GM21526 (cell line): ENCODE measurements around the gene ZNF138.
"Not testable (repeated sequence)": the region's sequence is repeated elsewhere in the genome, so short reads cannot be mapped to it uniquely, and the experiment has no call there.

Experiments used
- ATAC-seq: cut with Tn5 transposase; IDR thresholded peaks from one replicate; pipeline ENCODE4 v1.9.1; 2021; ENCODE audit warnings: moderate library complexity; ENCODE audit not compliant: unreplicated experiment, low FRiP score

ZNF138 gene

DNA sequence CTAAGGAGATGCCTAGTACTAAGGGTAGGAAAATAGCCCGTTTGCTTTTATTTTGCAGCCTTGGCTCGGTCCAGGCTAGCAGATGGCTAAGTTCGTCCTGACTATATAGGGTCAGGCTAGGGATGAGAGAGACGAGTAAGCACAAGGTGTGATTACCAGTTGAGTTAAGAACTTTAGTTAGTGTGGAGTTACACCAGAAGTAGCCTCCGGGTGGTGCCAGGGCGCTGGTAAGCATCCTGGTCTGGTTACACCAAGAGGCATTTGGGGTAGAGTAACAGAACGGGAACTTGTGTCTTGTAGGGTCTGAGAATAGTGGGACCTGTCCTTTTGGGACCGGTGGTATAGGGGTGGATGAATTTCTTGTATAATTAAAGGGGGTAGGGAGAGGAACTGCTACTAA is 41.6 kb downstream of the ZNF138 start:
- not testable (repeated sequence) for ATAC-seq

DNA sequence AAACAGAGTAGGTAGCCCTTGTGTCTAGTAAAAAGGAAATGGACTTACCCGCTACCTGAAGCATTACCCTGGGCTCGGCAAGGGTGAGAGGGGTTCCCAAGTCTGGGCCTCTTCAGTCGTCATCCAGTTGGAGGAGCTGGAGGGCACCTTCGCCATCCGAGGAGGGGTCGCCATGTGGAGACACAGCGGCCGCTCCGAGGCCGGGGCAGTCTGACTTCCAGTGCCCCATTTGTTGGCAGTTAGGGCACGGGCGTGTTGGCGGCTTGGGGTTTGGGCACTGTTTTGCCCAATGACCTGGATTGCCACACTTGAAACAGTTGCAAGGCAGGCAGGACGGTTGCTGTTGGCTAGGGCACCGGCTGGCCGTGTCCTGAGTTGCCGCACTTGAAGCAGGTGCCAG is 43.8 kb downstream of the ZNF138 start:
- ATAC-seq, result not testable (repeated sequence)

DNA sequence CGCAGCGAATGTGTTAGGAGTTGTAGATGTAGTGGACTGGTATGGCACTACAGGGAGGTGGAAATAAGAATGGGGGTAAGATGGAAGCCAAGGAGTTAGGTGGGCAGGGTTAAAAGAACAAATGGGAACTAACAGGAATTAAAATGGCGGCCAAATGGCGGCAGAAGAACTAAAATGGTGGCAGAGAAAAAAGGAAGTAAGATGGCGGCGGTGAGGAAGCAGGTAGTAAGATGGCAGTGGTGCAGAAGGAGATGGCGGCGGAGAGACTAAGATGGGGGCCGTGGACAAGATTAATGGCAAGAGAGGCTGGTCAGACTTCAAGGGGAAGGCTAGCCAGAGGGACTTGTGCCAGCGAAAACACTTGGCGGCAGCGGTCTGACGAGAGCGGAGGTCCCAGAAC is 44.5 kb downstream of the ZNF138 start:
- ATAC-seq, result no peak

DNA sequence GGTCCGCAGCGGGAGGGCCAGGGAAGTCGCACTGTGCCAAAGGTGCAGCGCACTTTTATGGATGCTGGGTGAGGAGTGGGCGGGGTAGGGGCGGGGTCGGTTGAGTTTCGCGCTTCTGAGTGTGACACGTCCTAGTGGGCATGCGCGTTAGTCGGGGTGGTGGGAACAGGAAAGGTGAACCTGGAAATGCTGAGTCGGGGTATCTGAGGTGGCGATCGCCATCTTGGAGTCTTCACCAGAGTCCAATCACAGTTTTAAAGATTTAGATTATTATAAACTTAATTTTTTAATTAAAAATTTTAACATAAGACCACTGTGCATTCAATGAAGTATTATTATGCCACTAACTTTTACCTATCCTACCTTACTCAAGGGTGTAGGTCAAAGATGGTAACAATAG is 45.7 kb downstream of the ZNF138 start:
- no peak for ATAC-seq

DNA sequence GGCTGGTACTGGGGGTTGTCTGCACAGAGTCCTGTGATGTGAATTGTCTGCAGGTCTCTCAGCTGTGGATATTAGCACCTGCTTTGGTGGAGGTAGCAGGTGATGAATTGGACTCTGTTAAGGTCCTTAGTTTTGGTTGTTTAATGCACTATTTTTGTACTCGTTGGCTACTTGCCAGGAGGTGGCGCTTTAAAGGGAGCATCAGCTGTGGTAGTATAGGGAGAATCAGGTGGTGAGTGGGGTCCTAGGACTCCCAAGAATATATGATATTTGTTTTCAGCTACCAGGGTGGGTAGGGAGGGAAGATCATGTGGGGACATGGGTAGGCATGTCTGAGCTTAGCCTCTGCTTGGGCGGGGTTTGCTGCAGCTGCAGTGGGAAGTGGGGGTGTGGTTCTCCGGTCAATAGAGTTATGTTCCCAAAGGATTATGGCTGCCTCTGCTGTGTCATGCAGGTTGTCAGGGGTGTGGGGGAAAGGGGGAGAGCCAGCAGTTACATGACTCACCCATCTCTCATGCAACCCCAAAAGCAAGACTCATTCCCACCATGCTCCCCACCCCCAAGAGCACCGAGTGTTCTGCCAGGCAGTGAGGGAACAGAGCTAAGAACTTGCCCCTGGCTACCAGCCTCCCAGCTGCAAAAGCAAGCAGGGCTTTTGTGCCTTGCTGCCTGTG is 55.2 kb downstream of the ZNF138 start:
- no peak for ATAC-seq

DNA sequence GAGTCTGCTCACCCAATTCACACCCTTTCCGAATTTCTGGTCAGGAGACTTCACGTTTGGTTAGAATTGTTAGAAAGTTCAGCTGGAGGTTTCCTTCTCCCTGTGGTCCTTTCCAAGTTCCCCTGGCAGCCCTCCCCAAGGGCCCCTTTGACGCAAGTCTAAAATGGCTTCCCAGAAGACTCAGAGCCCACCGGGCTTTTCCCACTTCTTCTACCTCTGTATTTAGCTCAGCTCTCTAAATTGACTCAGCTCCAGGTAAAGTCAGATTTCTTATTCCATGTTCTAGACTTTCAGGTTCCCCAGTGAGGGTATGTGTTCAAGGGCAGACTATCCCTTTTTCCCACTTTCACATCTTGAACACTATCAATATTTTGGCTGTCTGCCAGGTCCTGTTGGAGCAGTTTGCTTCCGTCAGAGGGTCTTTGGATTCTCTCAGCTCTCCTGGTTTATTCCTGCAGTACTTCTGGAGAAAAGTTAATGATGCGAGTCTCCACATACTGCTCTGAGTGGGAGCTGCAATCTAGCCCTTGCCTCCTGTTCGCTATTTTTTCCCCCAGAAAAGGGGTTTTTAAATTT is 55.8 kb downstream of the ZNF138 start:
- no peak for ATAC-seq

DNA sequence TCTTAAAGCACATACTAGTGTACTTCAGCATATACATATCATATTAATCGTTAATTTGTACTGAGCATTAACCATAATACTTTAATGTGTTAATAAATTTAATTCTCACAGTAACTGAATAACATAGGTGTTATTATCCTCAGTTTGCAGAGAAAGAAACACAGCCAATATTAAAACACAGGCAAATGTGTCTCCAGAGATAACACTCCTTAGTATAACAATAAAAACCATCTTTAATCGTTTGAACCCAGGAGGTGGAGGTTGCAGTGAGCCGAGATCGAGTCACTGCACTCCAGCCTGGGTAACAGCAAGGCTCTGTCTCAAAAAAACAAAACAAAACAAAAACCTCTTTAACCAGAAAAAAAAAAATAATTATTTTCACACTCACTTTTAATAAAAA is 59.5 kb downstream of the ZNF138 start:
- ATAC-seq, result no peak

DNA sequence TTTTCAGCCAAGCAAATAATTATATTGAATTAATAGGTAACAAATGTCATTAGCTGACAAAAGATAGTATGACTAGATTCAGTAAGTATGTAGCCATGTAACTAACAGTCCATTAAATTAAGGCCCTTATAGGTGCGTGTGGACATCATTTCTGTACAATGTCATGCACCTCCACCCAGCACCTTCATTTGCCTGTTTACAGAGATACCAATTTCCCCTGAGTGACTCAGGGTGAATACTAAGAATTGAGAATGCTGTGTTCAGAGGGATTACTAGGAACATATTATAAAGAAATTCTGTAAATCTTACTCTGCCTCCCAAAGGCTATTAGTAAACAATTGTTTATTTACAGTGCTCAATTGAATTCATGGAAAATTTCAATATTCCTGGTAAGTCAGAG is 60.7 kb downstream of the ZNF138 start:
- no peak for ATAC-seq

DNA sequence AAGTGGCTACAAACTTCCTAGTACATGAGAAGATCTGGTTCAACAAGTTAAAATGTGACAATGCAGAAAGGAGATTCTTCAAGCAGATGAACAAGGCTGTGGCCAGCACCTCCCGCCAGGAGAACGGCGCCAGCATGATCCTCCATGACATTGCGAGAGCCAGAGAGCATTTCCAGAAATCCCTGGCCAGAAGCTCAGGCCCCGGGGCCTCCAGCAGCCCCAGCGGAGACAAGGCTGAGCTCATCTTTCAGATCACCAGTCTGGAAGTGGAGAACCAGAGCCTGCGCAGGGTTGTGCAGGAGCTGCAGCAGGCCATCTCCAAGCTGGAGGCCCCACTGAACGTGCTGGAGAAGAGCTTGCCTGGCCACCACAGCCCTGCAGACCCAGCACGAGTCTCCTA is 68.8 kb downstream of the ZNF138 start:
- no peak for ATAC-seq

DNA sequence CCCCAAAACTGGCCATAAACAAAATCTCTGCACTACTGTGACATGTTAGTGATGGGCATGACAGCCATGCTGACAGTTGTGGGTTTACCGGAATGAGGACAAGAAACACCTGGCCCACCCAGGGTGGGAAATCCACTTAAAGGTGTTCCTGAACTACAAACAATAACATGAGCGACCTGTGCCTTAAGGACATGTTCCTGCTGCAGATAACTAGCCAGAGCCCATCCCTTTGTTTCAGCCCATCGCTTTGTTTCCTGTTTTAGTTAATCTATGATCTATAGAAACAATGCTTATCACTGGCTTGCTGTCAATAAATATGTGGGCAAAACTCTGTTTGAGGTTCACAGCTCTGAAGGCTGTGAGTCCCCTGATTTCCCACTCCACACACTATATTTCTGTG is 69.3 kb downstream of the ZNF138 start:
- ATAC-seq, result not testable (repeated sequence)

DNA sequence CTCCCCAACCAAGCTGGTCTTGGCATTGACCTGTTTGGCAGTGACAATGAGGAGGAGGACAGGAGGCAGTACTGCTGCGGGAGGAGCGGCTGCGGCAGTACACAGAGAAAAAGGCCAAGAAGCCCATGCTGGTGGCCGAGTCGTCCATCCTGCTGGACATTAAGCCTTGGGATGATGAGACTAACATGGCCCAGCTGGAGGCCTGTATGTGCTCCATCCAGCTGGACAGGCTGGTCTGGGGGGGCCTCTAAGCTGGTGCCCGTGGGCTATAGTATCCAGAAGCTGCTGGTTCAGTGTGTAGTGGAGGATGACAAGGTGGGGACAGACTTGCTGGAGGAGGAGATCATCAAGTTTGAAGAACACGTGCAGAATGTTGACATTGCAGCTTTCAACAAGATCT is 69.7 kb downstream of the ZNF138 start:
- no peak for ATAC-seq

DNA sequence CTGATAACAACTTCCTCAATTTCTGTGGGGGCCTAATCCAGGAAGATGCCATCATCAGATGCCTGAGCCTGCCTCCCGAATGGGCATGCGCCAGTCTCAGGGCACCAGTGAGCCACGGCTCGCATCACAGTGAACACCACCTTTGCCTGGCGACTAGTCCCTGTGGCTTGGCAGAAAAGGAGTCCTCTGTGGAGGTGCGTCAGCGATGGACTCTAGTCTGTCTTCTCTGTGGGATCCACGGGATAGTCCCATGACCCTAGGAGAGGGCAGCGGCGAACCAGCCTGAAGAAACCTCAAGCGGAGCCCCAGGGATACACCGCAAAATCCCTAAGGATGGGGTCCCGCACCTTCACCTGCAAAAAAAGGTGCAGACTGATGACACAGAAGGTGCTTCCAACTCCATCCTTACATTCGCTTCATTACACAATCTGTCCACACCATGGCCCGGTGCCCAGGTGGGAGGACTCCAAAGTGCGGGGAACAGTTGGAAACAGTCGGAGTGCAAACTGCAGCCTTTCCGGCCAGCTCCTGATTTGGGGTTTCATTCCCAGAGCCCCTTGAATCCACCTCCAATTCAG is 73.7 kb downstream of the ZNF138 start:
- ATAC-seq, result no peak

DNA sequence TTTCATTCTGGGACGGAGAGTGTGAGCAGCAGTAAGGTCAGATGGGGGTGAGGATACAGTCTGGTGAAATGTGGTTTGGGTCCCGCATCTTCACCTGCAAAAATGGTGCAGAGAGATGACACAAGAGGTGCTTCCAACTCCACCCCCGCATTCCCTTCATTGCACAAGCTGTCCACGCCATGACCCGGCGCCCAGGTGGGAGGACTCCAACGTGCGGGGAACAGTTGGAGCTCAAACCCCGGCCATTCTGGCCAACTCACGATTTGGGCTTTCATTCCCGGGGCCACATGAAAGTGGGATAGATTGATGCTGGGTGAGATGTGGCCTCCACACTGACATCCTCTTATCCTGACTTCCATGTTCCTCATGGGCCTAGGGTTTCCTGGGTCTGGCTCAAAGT is 74.3 kb downstream of the ZNF138 start:
- no peak for ATAC-seq

DNA sequence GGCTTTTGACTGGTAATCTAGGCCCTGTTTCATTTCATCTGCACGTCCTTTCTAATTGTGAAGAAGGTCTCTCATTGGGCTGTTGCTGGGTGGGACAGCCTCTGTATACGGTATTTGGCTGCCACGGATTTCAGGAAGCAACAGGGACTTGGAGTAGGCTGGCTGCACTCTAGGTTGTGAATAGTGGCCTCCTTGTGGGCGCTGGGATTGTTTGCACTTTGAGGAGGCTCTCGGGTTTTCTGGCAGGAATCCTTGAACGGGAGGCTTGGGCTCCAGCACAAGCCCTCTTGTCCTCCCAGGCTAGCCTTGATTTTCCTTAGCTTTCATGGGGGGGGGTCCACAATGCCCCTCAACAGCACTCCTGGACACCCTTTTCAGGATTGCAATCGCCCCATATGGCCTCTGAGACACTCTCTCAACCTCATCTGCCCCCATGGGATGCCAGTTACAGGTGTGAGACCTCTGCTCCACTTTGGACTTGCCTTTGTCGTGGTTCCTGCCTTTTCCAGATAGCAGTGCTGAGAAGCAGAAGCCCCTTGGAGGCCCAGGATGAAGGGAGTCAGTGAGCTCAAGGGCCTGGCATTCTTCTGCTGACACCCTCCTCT is 75.0 kb downstream of the ZNF138 start:
- ATAC-seq, result no peak

DNA sequence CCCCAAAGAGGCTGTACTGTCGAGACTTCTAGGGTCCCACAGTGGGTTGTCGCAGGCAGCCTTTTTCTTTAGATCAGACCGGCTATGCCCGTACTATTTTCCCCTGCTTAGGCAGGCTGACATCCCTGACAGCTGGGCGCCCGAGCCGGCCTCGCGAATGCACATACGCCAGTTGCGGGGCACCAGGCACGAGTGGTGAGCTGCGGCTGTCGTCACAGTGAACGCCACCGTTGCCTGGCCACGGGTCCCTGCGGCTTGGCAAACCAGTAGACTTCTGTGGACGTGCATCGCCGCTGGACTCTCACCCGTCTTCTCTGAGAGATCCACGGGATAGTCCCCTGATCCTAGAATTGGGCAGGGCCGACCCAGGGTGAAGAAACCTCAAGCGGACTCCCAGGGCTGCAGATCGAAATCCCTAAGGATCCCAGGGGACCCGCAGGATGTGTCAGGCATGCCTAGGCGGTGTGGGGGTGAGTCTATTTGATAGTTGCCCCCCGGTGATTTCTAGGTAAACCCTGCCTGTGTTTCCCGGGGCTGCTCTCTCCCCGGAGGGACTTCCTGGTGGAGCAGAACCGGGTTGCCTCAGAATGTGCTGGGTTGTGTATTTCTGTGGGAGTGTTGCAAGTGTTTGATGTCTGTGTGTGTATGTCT is 75.8 kb downstream of the ZNF138 start:
- ATAC-seq, result no peak

DNA sequence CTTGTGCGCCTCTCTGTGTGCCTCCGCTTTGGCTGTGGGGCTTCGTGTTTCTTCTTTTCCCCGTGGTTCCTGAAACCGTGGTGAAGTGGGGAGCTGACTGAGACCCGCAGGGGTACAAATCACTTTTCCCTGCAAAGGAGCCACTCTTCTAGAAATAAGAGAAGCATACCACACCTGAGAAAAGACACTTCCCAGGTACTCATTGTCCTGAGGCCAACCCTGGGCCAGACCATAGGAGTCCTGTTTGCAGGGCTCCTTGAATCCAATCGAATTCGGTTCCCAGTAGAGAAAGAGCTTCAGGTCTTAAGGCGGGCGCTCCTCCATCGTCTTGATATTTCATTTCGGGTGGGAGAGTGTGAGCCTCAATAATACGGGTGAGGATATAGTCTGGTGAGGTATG is 76.4 kb downstream of the ZNF138 start:
- ATAC-seq, result no peak

DNA sequence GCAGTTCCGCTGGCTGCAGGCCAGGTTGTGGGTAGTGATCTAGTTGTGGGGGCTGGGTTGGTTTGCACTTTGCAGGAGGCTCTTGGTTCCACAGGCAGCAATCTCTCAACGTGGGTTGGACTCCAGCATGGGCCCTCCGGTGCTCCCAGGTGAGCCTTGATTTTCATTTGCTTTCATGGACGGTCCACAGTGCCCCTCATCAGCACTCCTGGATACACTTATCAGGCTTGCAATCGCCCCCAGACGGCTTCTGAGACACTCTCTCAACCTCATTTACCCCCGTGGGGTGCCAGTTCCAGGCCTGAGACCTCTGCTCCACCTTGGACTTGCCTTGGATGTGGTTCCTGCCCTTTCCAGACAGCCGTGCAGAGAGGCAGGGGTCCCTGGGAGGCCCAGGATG is 77.5 kb downstream of the ZNF138 start:
- no peak for ATAC-seq

DNA sequence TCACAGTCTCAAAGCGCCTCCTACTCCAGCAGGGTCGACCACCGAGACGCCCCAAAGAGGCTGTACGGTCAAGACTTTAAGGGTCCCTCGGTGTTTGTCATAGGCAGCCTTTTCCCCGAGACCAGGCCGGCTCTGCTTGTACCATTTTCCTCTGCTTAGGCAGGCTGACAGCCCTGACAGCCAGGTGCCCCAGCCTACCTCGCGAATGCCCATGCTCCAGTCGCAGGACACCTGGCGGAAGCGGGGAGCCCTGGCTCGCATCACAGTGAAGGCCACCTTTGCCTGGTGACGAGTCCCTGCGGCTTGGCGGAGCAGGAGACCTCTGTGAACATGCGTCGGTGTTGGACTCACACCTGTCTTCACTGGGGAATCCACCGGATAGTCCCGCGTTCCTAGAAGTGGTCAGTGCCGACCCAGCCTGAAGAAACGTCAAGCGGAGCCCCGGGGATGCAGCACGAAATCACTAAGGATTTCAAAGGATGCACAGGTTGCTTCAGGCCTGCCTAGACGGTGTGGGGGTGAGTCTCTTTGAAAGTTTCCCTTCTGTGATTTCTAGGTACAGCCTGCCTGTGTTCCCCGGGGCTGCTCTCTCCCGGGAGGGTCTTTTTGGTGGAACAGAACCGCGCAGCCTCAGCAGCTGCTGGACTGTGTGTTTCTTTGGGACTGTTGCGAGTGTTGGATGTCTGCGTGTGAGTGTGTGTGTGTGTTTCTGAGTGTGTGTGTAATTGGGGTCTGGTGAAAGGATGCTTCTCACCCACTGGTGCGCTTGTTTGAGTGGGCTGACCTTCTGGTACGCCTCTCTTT is 78.3 kb downstream of the ZNF138 start:
- ATAC-seq, result no peak

DNA sequence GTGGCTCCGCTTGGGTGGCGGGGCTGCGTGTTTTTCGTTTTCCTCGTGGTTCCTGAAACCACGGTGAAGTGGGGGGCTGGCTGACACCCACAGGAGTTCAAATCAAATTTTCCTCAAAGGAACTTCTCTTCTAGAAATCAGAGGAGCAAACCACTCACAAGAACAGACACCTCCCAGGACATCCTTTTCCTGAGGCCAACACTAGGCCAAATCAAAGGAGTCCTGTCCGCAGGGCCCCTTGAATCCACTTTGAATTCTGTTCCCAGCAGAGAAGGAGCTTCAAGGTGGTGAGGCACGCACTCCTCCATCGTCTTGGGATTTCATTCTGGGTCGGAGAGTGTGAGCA is 78.9 kb downstream of the ZNF138 start:
- ATAC-seq, result no peak

DNA sequence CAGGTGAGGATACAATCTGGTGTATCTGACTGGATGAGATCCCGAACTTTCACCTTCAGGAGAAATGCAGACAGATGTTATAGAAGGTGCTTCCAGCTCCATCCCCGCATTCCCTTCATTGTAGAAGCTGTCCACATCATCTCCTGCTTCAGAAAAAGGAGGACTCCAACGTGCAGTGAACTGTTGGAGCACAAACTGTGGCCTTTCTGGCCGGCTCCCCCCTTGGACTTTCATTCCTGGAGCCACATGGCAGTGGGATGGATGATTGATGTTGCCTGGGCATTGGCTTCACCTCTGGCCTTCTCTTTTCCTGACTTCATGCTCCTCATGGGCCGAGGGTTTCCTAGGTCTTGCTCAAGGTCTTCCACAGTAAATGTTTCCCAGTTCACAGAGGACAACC is 79.3 kb downstream of the ZNF138 start:
- ATAC-seq, result no peak

DNA sequence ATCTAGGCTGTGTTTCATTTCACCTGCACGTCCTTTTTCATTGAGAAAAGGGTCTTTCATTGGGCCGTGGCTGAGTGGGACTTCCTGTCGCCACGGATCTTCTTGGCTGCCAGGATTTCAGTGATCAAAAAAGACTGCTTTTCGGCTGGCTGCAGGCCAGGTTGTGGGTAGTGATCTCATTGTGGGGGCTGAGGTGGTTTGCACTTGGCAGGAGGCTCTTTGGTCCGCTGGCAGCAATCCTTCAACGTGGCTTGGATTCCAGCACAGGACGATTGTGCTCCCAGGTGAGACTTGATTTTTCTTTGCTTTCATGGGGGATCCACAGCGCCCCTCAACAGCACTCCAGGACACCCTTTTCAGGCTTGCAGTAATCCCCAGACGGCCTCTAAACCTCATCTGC is 79.9 kb downstream of the ZNF138 start:
- ATAC-seq, result no peak
